ENCODE results near the gene DNMBP. TPM values are rescaled to one million over a fixed set of nuclear protein-coding genes. Genes with fewer than 3 reads are reported as not detected.

Gene DNMBP
- total RNA-seq, 1 experiment from 2014 or later = 19.7 TPM

- DNase-seq (ENCODE audit: low spot score) (no peak), ATAC-seq (no peak)
- Mint-ChIP-seq H3K9me3 (peaks cover 11% of the 10 kb centered on the region), H3K36me3 (peaks cover 7% of the 10 kb centered on the region), H3K27me3 (ENCODE audit: low read depth) (no peaks in the 10 kb centered on the region; the same call in 1 of the 2 replicates), H3K4me1 (peaks cover 6% of the 10 kb centered on the region), H3K27ac (no peak overlapping the region), H3K4me3 (no peak overlapping the region)
- ChIA-PET CTCF (interaction anchor here (1.6 kb wide), 1 partner anchor 12 kb away, joined by 5 read pairs; no protein-coding TSS in a partner anchor), POLR2A (no interaction called here)
- TF ChIP-seq JAZF1 (CRISPR knock-in tag; IDR thresholded peaks at IDR 0.05) = no peak
- no peak for TF ChIP-seq ERG (CRISPR knock-in tag; IDR thresholded peaks at IDR 0.05)
- no peak for TF ChIP-seq ATF3 (CRISPR knock-in tag; conservative IDR thresholded peaks at IDR 0.05)
- TF ChIP-seq ATF6 (CRISPR knock-in tag; IDR thresholded peaks at IDR 0.05) = no peak
These were observed 48.2 kb upstream of the DNMBP start for GRCh38 chr10:100057948-100058347.

GRCh38 chr10:100053686-100054460, 44.1 kb upstream of the DNMBP start:
- ChIA-PET POLR2A (no interaction called here), CTCF (interaction anchor here (0.9 to 1.6 kb wide), 4 partner anchors 27 to 208 kb away, joined by 3 to 8 read pairs (median 4); partner anchors contain the start of gene DNMBP)
- ATAC-seq (no peak), DNase-seq (ENCODE audit: low spot score) (no peak)
- no peak overlapping the region for H3K4me3 Mint-ChIP-seq
- H3K4me1 Mint-ChIP-seq = peaks cover 6% of the 10 kb centered on the region
- peaks cover 11% of the 10 kb centered on the region for H3K9me3 Mint-ChIP-seq
- no peaks in the 10 kb centered on the region; the same call in 1 of the 2 replicates for H3K27me3 Mint-ChIP-seq (ENCODE audit: low read depth)
- no peak overlapping the region for H3K27ac Mint-ChIP-seq
- H3K36me3 Mint-ChIP-seq = peaks cover 7% of the 10 kb centered on the region
- TF ChIP-seq ETV6 (CRISPR knock-in tag; IDR thresholded peaks at IDR 0.05) = no peak
- TF ChIP-seq ZNF671 (CRISPR knock-in tag; IDR thresholded peaks at IDR 0.05) = no peak
- TF ChIP-seq PREB (CRISPR knock-in tag; IDR thresholded peaks at IDR 0.05; ENCODE audit: borderline replicate concordance) = no peak
- no peak for TF ChIP-seq ESRRA (CRISPR knock-in tag; IDR thresholded peaks at IDR 0.05; ENCODE audit: borderline replicate concordance)
- TF ChIP-seq TP53 (CRISPR knock-in tag; IDR thresholded peaks at IDR 0.05) = no peak
- no peak for TF ChIP-seq IRF1 (CRISPR knock-in tag; IDR thresholded peaks at IDR 0.05)
- TF ChIP-seq ZNF317 (CRISPR knock-in tag; IDR thresholded peaks at IDR 0.05; ENCODE audit: borderline replicate concordance, low read depth) = no peak
- no peak for TF ChIP-seq ZNF121 (CRISPR knock-in tag; IDR thresholded peaks at IDR 0.05)
- no peak for TF ChIP-seq ATF3 (CRISPR knock-in tag; conservative IDR thresholded peaks at IDR 0.05)
- TF ChIP-seq AFF4 (CRISPR knock-in tag; IDR thresholded peaks at IDR 0.05; ENCODE audit: borderline replicate concordance) = no peak
- no peak for TF ChIP-seq NFYB (CRISPR knock-in tag; conservative IDR thresholded peaks at IDR 0.05; ENCODE audit: low read depth)
- no peak for TF ChIP-seq ATF1 (CRISPR knock-in tag; IDR thresholded peaks at IDR 0.05)
- TF ChIP-seq GRHL2 (CRISPR knock-in tag; IDR thresholded peaks at IDR 0.05; ENCODE audit: insufficient replicate concordance, severe bottlenecking) = no peak
- TF ChIP-seq RORB (CRISPR knock-in tag; IDR thresholded peaks at IDR 0.05) = no peak
- no peak for TF ChIP-seq ZNF396 (CRISPR knock-in tag; IDR thresholded peaks at IDR 0.05; ENCODE audit: borderline replicate concordance)
- TF ChIP-seq SMAD3 (CRISPR knock-in tag; IDR thresholded peaks at IDR 0.05; ENCODE audit: borderline replicate concordance) = no peak
- no peak for TF ChIP-seq ERG (CRISPR knock-in tag; IDR thresholded peaks at IDR 0.05)
- TF ChIP-seq GABPB1 (CRISPR knock-in tag; IDR thresholded peaks at IDR 0.05) = no peak
